Activated CD4-positive, alpha-beta memory T cell treated with anti-CD3 and anti-CD28 coated beads for 36 hours (primary cell): ENCODE measurements around the gene PPP1R3E. TPM values are rescaled to one million over a fixed set of nuclear protein-coding genes. Genes with fewer than 3 reads are reported as not detected.
"Not testable (repeated sequence)": the region's sequence is repeated elsewhere in the genome, so short reads cannot be mapped to it uniquely, and the experiment has no call there.

Source experiments
- CTCF ChIA-PET: fragments of 350-600 bp; sonication (Branson Sonifier 250); formaldehyde crosslinking; loops from one replicate; lab custom pipeline; 2021; ENCODE audit warnings: antibody characterized with exemption, inconsistent platforms; lab: Charles Lee
- POLR2A ChIA-PET: fragments of 350-600 bp; sonication (Branson Sonifier 250); formaldehyde crosslinking; loops from one replicate; lab custom pipeline; 2021; ENCODE audit warnings: antibody characterized with exemption; lab: Charles Lee
- DNase-seq: peaks from one replicate; pipeline ENCODE4 v3.0.0-alpha.2; 2020
- H3K27ac Mint-ChIP-seq: one replicate; pipeline ENCODE4 v1.8.0; 2021; ENCODE audit warnings: mixed read lengths
- H3K27me3 Mint-ChIP-seq: one replicate; pipeline ENCODE4 v1.8.0; 2021; ENCODE audit warnings: mixed read lengths
- H3K36me3 Mint-ChIP-seq: one replicate; pipeline ENCODE4 v1.8.0; 2021; ENCODE audit warnings: mixed read lengths
- H3K4me1 Mint-ChIP-seq: one replicate; pipeline ENCODE4 v1.8.0; 2021; ENCODE audit warnings: low read depth, mixed read lengths
- H3K4me3 Mint-ChIP-seq: one replicate; pipeline ENCODE4 v1.8.0; 2021; ENCODE audit warnings: mild to moderate bottlenecking, mixed read lengths
- H3K9me3 Mint-ChIP-seq: one replicate; pipeline ENCODE4 v1.8.0; 2021; ENCODE audit warnings: mixed read lengths
- intact Hi-C: fragments of 100-400 bp; cut with micrococcal nuclease; formaldehyde crosslinking; loops from one replicate; pipeline ENCODE4 v1.15.1; 2023
- total RNA-seq, 2 experiments: library from RNA; stranded (reverse); gene quantifications; one replicate each; pipeline ENCODE4 v1.2.3, GENCODE V29; 2021

The PPP1R3E gene
- total RNA-seq, 2 experiments from 2014 or later: 12.6 to 15.8 TPM

- ChIA-PET POLR2A (interaction anchor here (0.6 to 3.1 kb wide), 5 partner anchors 11 to 86 kb away, joined by 3 to 31 read pairs (median 7); partner anchors contain the start of genes PABPN1 and PPP1R3E), CTCF (interaction anchor here (1.3 to 4.9 kb wide), 7 partner anchors 10 to 166 kb away, joined by 4 to 60 read pairs (median 16); partner anchors contain the start of genes PABPN1 and PPP1R3E)
- intact Hi-C loops: loop anchor here (1.0 to 5.0 kb wide), 5 partner anchors 8 to 270 kb away; partner anchors contain the start of genes NGDN, PABPN1 and THTPA
- H3K36me3 Mint-ChIP-seq: peaks cover 2% of the 10 kb centered on the region
- H3K4me1 Mint-ChIP-seq: peaks cover 25% of the 10 kb centered on the region
- peak overlapping the region; percentile 87 for H3K27ac Mint-ChIP-seq
- H3K27me3 Mint-ChIP-seq: no peaks in the 10 kb centered on the region
- H3K4me3 Mint-ChIP-seq: peak overlapping the region; percentile 89
- no peak for DNase-seq
- H3K9me3 Mint-ChIP-seq: no peaks in the 10 kb centered on the region
These were observed 15.7 kb downstream of the PPP1R3E start for GRCh38 chr14:23286902-23287479.

GRCh38 chr14:23286020-23286901 is 16.4 kb downstream of the PPP1R3E start, which contains the start of gene HOMEZ:
Gene HOMEZ (minus strand): TSS chr14:23286132. CDS start chr14:23285952, 180 bp downstream.
- H3K4me3 Mint-ChIP-seq: peak within 1 kb of the TSS; percentile 89
- CTCF ChIA-PET: interaction anchor here (0.7 to 4.9 kb wide), 9 partner anchors 10 to 300 kb away, joined by 3 to 60 read pairs (median 6); partner anchors contain the start of genes PABPN1 and PPP1R3E
- peak; percentile 99 for DNase-seq
- peaks cover 3% of the 10 kb centered on the region for H3K36me3 Mint-ChIP-seq
- H3K9me3 Mint-ChIP-seq: no peaks in the 10 kb centered on the region
- intact Hi-C loops: loop anchor here (1.0 to 5.0 kb wide), 5 partner anchors 9 to 271 kb away; partner anchors contain the start of genes NGDN, PABPN1 and THTPA
- H3K27ac Mint-ChIP-seq: peak within 1 kb of the TSS; percentile 87
- peaks cover 25% of the 10 kb centered on the region for H3K4me1 Mint-ChIP-seq
- POLR2A ChIA-PET: interaction anchor here (0.6 to 3.1 kb wide), 8 partner anchors 10 to 279 kb away, joined by 3 to 31 read pairs (median 4); partner anchors contain the start of genes ACIN1, C14orf119, PABPN1 and PPP1R3E
- no peaks in the 10 kb centered on the region for H3K27me3 Mint-ChIP-seq

- intact Hi-C loops: loop anchor here (1.0 to 5.0 kb wide), 5 partner anchors 10 to 272 kb away; partner anchors contain the start of genes NGDN, PABPN1 and THTPA
- Mint-ChIP-seq H3K27me3 (no peaks in the 10 kb centered on the region), H3K4me3 (peak overlapping the region; percentile 89), H3K27ac (peak overlapping the region; percentile 87), H3K36me3 (peaks cover 3% of the 10 kb centered on the region), H3K9me3 (no peaks in the 10 kb centered on the region), H3K4me1 (peaks cover 25% of the 10 kb centered on the region)
- ChIA-PET CTCF (interaction anchor here (1.0 to 4.9 kb wide), 8 partner anchors 11 to 217 kb away, joined by 4 to 60 read pairs (median 11); partner anchors contain the start of genes PABPN1 and PPP1R3E), POLR2A (interaction anchor here (0.6 to 3.1 kb wide), 9 partner anchors 10 to 1850 kb away, joined by 3 to 31 read pairs (median 5); partner anchors contain the start of genes ACIN1, C14orf119, PABPN1 and PPP1R3E)
- no peak for DNase-seq
These were observed 17.1 kb downstream of the PPP1R3E start for GRCh38 chr14:23285530-23286019.

GRCh38 chr14:23284654-23285529 is 17.8 kb downstream of the PPP1R3E start:
- H3K36me3 Mint-ChIP-seq: peaks cover 3% of the 10 kb centered on the region
- ChIA-PET CTCF (interaction anchor here (2.1 to 4.9 kb wide), 3 partner anchors 12 to 25 kb away, joined by 4 to 60 read pairs (median 39); partner anchors contain the start of gene PPP1R3E), POLR2A (interaction anchor here (0.6 to 3.1 kb wide), 6 partner anchors 11 to 1849 kb away, joined by 3 to 31 read pairs (median 5); partner anchors contain the start of genes PABPN1 and PPP1R3E)
- no peaks in the 10 kb centered on the region for H3K27me3 Mint-ChIP-seq
- peak overlapping the region; percentile 87 for H3K27ac Mint-ChIP-seq
- DNase-seq: peak; percentile 42
- H3K4me3 Mint-ChIP-seq: peak overlapping the region; percentile 89
- intact Hi-C loops: loop anchor here (5.0 kb wide), 1 partner anchor 272 kb away; the partner anchor contains the start of gene THTPA
- no peaks in the 10 kb centered on the region for H3K9me3 Mint-ChIP-seq
- H3K4me1 Mint-ChIP-seq: peaks cover 25% of the 10 kb centered on the region

GRCh38 chr14:23281247-23281646 is 21.4 kb downstream of the PPP1R3E start:
- POLR2A ChIA-PET: no interaction called here
- Mint-ChIP-seq H3K27ac (no peak overlapping the region), H3K27me3 (no peaks in the 10 kb centered on the region), H3K9me3 (no peaks in the 10 kb centered on the region), H3K4me1 (peaks cover 19% of the 10 kb centered on the region), H3K36me3 (peaks cover 3% of the 10 kb centered on the region), H3K4me3 (no peak overlapping the region)
- intact Hi-C loops: no loop called here
- no peak for DNase-seq
- CTCF ChIA-PET: interaction anchor here (2.2 to 2.4 kb wide), 2 partner anchors 13 to 161 kb away, joined by 6 to 11 read pairs; no protein-coding TSS in a partner anchor

- H3K4me1 Mint-ChIP-seq, H3K4me3 Mint-ChIP-seq, H3K27me3 Mint-ChIP-seq, H3K9me3 Mint-ChIP-seq, intact Hi-C loops, CTCF ChIA-PET, H3K27ac Mint-ChIP-seq, H3K36me3 Mint-ChIP-seq, DNase-seq: not testable (repeated sequence)
- POLR2A ChIA-PET: interaction anchor here (1.1 kb wide), 1 partner anchor 24 kb away, joined by 3 read pairs; no protein-coding TSS in a partner anchor
These were observed 24.7 kb downstream of the PPP1R3E start for GRCh38 chr14:23277928-23278327.

GRCh38 chr14:23277189-23277588 is 25.5 kb downstream of the PPP1R3E start:
- Mint-ChIP-seq H3K36me3 (peaks cover 6% of the 10 kb centered on the region), H3K9me3 (no peaks in the 10 kb centered on the region), H3K4me1 (no peaks in the 10 kb centered on the region), H3K27ac (no peak overlapping the region), H3K27me3 (no peaks in the 10 kb centered on the region), H3K4me3 (no peak overlapping the region)
- DNase-seq: no peak
- intact Hi-C loops: no loop called here
- POLR2A ChIA-PET: interaction anchor here (1.1 kb wide), 1 partner anchor 25 kb away, joined by 3 read pairs; no protein-coding TSS in a partner anchor
- CTCF ChIA-PET: no interaction called here

GRCh38 chr14:23275412-23275811 is 27.2 kb downstream of the PPP1R3E start:
- H3K36me3 Mint-ChIP-seq: peaks cover 4% of the 10 kb centered on the region
- H3K27me3 Mint-ChIP-seq: no peaks in the 10 kb centered on the region
- H3K9me3 Mint-ChIP-seq: no peaks in the 10 kb centered on the region
- no peak overlapping the region for H3K27ac Mint-ChIP-seq
- POLR2A ChIA-PET: no interaction called here
- H3K4me1 Mint-ChIP-seq: no peaks in the 10 kb centered on the region
- H3K4me3 Mint-ChIP-seq: no peak overlapping the region
- CTCF ChIA-PET: interaction anchor here (0.7 to 1.2 kb wide), 2 partner anchors 20 to 105 kb away, joined by 3 to 5 read pairs; no protein-coding TSS in a partner anchor
- no peak for DNase-seq
- intact Hi-C loops: no loop called here

GRCh38 chr14:23269193-23269592 is 33.5 kb downstream of the PPP1R3E start:
- ChIA-PET POLR2A (no interaction called here), CTCF (interaction anchor here (1.5 kb wide), 1 partner anchor 111 kb away, joined by 7 read pairs; no protein-coding TSS in a partner anchor)
- no peaks in the 10 kb centered on the region for H3K9me3 Mint-ChIP-seq
- H3K4me3 Mint-ChIP-seq: no peak overlapping the region
- H3K4me1 Mint-ChIP-seq: no peaks in the 10 kb centered on the region
- no peak overlapping the region for H3K27ac Mint-ChIP-seq
- no peaks in the 10 kb centered on the region for H3K36me3 Mint-ChIP-seq
- DNase-seq: no peak
- peaks cover 4% of the 10 kb centered on the region for H3K27me3 Mint-ChIP-seq
- intact Hi-C loops: no loop called here

- H3K9me3 Mint-ChIP-seq, H3K4me1 Mint-ChIP-seq, H3K36me3 Mint-ChIP-seq, DNase-seq, H3K27ac Mint-ChIP-seq, H3K4me3 Mint-ChIP-seq, POLR2A ChIA-PET, intact Hi-C loops: not testable (repeated sequence)
- CTCF ChIA-PET: interaction anchor here (1.3 kb wide), 1 partner anchor 119 kb away, joined by 3 read pairs; no protein-coding TSS in a partner anchor
- H3K27me3 Mint-ChIP-seq: peaks cover 21% of the 10 kb centered on the region
These were observed 41.8 kb downstream of the PPP1R3E start for GRCh38 chr14:23260849-23261248.
